SHP77 treated with DMSO at 0.1 percent for 48 hours (cell line): Measurements from ENCODE around the gene TNFAIP8.

Experiments
- DNase-seq: peaks from one replicate; lab custom pipeline; 2025; lab: John Stamatoyannopoulos, UW

TNFAIP8 gene

GRCh38 chr5:119355685-119356611, at the start of gene TNFAIP8:
TSS of gene TNFAIP8 (plus strand) at chr5:119356019. CDS start at chr5:119356091, 72 bp downstream.
- DNase-seq: no peak

- DNase-seq: no peak
Observed at GRCh38 chr5:119307170-119307569, 48.6 kb upstream of the TNFAIP8 start.

DNA sequence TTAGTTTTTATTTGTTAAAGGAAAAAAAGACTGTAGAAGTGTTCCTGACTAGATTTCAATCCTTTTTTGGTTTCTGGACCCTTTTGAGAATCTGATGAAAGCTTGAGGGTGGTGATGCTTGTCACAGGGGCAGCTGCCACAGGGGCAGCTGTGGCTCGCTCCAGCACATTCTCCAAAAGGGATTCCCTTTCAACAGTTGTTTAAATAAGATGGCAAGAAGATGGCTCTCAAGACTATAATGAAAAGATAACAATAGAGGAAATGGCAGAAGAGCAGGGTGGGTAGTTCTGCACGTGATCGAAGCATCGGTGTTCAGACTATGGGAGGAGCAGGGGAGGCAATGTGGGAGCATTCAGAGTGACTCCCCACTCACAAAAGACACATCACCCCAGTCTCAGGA, 46.5 kb upstream of the TNFAIP8 start:
- no peak for DNase-seq

DNA sequence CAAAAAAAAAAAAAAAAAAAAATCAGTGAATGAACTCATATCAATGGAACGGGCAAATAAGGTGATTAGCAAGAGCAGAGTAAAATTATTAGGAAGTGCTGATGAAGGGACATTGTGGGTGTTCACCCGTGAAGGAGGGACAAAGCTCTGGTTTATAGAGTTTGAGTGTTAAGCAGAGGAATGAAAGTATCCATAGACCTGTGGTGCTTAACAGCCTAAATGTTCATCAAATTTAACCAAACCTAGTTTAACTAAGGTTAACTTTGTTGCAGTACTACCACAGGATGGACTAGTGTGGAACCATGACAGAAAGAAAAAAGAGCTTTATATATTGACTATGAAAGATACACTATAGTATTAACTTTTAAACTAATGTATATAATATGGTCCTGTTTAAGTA, 44.1 kb upstream of the TNFAIP8 start:
- no peak for DNase-seq

DNA sequence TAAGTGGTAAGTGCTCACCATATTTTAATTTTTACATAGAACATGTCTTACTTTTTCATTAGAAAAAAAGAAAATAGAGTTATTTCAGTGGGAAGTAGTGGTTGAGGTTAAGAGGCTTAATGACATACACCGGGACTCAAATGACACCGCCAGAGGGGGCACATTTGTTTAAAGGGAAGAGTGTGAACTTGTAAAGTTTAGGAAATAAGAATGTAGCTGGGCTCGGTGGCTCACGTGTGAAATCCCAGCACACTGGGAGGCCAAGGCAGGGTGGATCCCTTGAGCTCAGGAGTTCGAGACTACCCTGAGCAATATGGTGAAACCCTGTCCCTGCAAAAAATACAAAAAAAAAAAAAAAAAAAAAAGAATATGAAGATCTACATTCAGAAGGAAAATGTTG, 43.4 kb upstream of the TNFAIP8 start:
- no peak for DNase-seq

DNA sequence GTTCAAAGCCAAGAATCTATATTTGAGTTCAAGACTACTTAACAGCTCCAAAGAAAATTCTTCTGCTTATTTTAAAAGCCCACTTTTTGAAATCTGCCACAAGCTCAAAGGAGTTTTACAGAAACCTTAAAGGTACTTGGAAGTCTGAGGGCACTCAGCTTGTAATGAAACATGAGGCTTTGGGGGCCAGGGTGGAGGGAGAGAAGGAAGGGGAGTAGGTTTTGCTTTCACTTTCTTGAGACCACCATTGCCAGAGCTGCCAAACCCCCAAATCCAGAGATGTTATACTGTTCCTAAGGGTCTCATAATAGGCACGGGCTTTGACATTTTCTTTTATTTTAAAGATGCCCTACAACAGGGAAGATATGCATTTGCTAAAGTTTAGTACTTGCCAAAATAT, 42.6 kb upstream of the TNFAIP8 start:
- no peak for DNase-seq

DNA sequence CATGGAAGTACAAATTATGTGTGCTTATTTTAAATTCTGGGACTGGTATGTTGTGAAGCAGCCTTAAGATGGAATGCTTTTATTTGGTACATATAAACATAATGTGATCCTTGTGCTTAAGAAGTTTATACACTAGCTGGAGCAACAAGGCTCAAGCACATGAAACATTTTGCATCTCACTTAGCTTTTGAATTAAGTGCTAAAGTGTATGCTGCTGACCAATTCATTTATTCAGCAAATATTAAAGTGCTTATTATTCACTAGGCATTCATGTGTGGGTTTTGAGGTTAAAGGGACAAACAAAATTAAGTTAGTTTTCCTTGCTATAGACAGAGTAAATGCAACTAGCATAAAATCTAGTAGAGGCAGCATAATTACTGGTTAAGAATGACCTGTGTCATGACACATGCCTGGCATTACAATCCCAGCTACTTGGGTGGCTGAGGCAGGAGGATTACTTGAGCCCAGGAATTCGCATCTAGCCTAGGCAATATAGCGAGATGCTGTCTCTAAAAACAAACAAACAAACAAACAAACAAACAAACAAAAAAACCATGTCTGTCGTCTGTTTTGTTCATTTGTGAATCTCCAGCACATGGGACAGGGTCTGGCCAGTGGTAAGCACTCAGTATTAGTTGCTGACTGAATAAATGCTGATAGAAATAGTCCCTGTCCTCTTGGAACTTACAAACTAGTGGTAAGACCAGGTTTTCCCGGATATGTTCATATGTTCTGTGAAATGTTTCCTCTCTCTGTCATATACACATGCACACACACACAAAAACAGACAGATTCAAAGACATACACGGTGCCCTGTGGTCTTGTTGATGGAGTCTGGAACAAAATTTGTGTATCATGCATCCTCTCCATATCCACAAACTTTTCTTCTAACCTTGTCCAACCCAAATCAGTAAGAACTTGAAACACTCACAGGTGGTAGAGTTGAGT, 41.9 kb upstream of the TNFAIP8 start:
- DNase-seq: no peak

DNA sequence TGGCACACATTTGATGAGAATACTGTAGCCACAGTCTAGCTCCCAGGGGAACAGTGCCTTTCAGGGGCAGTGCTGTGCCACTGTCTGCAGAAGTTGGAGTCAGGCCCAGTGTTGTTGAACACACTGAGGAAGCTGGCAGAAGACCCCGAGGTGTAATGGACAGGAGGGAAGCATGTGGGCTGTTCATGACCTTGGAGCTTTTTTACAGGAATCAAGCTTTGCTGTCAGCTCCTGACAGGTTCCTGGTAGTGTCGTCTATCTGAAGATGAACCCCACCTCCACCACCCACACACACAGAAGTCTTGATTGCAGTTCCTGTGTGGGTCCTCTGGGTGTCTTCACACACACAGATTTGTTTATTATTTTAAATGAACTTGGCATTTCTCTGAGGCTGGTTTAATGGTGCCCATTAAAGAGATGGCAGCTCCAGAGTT, 40.3 kb upstream of the TNFAIP8 start:
- no peak for DNase-seq

DNA sequence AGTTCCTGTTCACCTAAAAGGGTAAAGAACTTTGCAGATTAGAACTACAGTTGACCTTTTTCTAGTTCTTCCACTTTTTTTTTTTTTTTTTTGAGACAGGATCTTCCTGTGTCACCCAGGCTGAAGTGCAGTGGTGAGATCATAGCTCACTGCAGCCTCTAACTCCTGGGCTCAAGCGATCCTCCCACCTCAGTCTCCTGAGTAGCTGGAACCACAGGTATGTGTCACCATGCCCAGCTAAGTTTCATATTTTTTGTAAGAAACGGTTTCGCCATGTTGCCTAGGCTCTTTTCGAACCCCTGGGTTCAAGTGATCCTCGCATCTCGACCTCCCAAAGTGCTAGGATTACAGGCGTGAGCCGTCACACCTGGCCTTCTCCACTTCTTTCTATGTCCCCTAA, 39.7 kb upstream of the TNFAIP8 start:
- no peak for DNase-seq

DNA sequence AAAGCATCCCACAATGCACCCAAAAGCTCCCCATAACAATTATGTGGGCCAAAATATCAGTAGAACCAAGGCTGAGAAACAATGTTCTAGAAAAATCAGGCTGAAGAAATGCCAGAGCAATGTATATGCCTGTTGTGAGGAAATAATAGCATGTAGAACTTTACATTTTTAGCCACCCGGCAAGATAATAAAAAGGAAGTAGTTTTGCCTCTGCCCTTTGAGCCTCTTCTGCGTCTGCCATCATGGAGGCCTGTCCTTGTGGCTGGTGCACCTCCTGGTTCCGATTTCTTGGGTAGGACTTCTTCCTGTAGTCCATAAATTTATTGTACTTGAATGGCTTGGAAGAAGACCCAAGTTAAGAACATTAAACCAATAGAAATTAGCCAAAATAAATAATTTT, 38.9 kb upstream of the TNFAIP8 start:
- no peak for DNase-seq

DNA sequence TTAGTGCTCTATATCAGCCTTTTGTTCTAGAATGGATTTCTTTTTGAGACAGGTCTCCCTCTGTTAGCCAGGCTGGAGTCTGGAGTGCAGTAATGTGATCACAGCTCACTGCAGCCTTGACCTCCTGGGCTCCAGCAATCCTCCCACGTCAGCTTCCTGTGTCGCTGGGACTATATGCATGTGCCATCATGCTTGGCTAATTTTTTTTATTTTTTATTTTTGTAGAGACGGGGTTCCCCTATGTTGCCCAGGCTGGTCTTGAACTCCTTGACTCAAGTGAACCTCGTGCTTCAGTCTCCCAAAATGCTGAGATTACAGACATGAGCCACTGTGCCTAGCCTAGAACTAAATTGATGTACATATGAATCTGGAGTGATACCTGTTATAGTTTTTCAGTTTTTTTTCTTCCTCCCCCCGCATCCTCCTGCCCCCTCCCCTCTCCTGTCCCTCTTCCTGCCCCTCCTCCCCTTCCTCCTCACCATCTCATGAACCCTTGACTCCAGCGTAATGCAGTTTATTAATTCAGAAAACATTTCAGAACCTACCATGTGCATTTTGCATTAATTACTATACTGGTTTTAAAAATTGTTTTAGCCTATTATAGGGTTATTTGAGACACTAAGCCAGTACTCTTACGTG, 37.4 kb upstream of the TNFAIP8 start:
- no peak for DNase-seq

DNA sequence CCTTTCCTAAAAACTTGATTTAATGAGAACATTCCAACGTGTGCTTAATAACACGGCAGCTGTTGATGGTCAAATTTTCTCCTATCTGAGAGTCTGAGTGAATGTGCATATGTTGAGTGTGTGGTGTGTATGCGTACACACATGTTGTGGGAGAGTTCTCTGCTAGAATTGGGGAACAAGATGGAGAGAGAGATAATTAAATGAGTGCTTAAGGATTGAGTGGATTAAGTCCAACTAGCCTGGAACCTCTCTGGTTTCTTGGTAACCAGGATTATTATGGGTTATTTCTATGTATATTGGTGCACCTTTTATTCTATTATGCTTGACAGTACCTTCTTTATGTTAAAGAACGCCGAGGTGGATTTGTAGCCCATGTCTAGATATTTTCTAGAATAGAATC, 36.4 kb upstream of the TNFAIP8 start:
- no peak for DNase-seq

- DNase-seq: no peak
Observed at GRCh38 chr5:119319890-119320289, 35.9 kb upstream of the TNFAIP8 start.

DNA sequence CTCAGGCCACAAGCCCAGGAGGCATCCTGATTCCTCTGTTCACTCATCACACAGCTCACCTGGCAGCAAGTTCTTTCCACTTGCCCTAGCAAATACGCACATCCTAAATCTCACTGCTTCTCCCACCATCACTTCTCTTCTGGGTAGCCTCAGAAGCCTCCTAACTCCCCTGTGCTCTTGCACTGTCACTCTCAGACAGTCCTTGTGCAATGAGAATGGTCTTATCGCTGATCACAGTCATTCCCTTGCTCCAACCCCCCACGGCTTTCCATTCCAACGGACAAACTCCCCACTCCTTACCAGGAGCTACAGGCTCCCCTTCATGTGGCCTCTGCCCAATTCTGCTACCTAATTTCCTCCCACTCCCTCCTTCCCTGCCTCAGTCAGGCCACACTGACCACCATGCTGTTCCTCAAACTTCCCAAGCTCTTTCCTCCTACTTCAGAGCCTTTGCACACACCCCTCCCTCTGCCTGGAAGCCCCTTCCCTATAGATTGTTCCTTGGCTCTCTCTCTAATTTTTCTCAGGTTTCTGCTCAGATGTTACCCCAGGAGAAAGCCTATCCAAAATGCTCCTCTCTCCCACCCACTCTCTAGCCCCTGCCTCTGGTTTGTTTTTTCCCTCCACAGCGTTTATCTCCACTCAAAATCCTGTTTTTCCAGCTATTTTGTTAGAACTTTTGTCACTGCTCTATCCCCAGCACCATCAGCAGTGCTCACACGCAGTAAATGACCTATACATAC, 34.1 kb upstream of the TNFAIP8 start:
- DNase-seq: no peak

DNA sequence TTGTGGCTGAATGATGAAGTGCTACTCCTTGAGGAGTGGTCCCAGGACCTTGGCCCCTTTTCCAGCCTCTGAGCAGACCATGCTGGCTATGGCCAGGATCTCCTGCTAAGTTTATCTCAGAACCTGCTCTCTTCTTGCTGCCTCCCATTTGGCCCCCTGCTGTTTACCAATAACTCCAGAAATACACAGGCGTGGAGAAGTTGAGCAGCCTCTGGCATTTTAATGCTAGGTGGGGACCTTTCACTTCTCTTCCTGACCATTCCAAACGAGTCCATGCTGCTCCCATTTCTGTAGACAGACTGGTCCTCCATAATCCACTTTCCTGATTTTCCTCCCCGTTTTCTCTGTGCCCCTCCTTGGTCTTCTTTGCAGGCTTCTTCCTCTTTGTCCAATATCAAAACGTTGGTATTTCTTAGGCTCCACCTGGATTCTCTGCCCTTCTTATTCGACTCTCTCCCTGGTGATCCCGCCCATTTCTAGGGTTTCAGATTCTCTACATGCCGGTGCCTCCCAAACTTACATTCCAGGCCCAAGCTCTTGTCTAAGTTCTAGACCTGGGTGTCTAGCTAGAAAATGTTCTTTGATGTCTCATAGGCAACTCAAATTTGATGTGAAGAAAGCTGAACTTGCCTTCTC, 33.4 kb upstream of the TNFAIP8 start:
- DNase-seq: no peak

DNA sequence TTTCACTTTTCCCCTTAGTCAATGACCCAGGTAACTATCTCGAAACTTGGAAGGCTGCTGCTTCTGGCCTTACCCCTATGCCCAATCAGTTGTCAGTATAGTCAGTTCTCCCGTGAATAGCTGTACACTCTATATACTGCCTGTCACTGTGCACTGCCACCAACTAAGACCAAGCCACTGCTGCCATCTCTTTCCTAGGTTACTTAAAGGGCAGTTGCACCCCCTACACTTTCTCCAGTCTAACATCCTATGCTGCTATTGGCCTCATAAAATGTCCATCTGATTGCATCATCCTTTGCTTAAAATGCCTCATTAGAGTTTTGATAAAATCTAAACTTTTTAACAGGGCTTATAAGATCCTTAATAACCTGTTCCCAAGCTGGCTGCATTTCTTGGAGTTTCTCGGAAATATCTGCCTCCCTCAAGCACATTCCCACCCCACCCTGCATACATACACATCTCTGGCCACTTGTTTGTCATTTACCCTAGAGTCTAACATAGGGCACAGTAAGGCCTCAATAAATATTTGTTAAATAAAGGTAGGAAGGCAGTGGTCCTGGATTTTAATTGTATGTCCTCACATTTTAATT, 32.8 kb upstream of the TNFAIP8 start:
- no peak for DNase-seq

- no peak for DNase-seq
Observed at GRCh38 chr5:119323601-119324000, 32.2 kb upstream of the TNFAIP8 start.

GRCh38 chr5:119324842-119325241, 31.0 kb upstream of the TNFAIP8 start:
- DNase-seq: no peak

DNA sequence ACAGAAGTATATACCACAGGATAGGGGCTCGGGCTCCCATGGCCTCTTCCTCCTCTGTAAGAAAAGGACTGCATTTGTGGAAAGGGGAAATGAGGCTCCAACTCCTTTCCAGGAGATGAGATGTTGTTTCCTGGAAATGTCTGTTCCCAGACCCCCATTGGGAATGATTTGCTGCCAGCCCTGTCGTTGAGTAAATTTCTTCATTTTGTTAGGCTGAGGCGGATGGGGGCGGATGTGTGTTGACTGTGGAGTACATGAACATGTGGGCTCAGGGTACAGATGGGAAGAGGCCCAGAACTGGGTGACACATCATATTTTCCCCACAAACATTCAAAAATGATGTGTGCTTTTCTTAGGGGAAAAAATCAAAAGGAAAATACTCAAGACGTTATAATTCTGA, 28.8 kb upstream of the TNFAIP8 start:
- no peak for DNase-seq

DNA sequence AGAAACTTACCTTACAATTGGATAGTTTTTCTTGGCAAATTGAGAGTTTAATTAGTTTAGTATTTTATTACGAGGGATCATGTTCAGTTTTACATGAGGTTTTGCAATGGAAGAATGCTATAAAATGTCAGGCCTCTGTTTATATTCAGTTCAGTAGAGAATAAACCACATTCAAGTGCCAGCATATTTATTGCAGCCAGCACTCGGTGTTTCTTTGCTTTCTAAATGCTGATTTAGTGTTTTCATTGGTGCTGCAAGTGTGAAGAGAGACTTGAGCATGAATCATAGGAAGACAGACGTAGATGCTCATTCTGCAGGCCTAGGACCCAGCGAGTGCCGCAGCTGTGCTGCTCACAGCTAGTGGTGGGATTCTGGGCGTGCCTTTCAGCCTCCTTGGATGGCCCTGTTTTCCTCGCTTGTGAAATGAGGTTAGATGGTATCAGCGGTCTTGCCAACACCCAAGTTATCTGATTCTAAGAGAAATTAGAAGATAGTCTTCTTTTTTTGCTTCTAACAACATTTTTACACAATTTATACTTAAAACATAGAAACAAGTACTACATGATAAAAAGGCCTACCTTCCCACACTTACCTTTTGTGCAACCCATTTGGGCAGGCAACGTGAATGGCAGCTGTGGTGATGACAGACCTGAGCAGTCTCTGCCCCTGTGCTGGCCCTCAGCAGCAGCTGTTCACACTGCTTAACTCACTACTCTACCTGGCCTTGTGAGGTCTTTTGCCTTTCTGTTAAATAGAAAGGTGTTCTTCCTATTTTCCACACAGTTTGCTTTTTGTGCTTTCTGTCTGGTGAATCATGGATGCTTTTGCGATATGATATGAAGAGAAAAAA, 26.8 kb upstream of the TNFAIP8 start:
- no peak for DNase-seq
